Astrocyte of the hippocampus (primary cell): ENCODE data around the gene RASSF8.

Experiments
- DNase-seq: peaks from one replicate; pipeline ENCODE4 v3.0.0; 2011; ENCODE audit warnings: low read depth, low spot score

RASSF8 gene

GRCh38 chr12:26108915-26109314, 150.4 kb downstream of the RASSF8 start:
- DNase-seq: no peak

- no peak for DNase-seq
These were observed 150.9 kb downstream of the RASSF8 start for GRCh38 chr12:26109343-26109881.

GRCh38 chr12:26112232-26112631, 153.8 kb downstream of the RASSF8 start:
- DNase-seq: no peak

- DNase-seq: peak; percentile 33
These were observed 154.2 kb downstream of the RASSF8 start for GRCh38 chr12:26112703-26113147.

- DNase-seq: no peak
These were observed 154.7 kb downstream of the RASSF8 start for GRCh38 chr12:26113181-26113654.

- peak; percentile 93 for DNase-seq
These were observed 155.6 kb downstream of the RASSF8 start for GRCh38 chr12:26113853-26114719.

GRCh38 chr12:26114720-26115401, 156.4 kb downstream of the RASSF8 start:
- DNase-seq: no peak

- DNase-seq: no peak
These were observed 158.6 kb downstream of the RASSF8 start for GRCh38 chr12:26116829-26117715.

GRCh38 chr12:26118308-26118707, 159.8 kb downstream of the RASSF8 start:
- DNase-seq: no peak

GRCh38 chr12:26119391-26119989, 161.0 kb downstream of the RASSF8 start:
- DNase-seq: peak; percentile 76

- DNase-seq: peak; percentile 37
These were observed 162.2 kb downstream of the RASSF8 start for GRCh38 chr12:26120561-26121274.

- peak; percentile 32 for DNase-seq
These were observed 163.0 kb downstream of the RASSF8 start for GRCh38 chr12:26121323-26122060.

GRCh38 chr12:26122061-26122680, 163.7 kb downstream of the RASSF8 start:
- DNase-seq: peak; percentile 52

- DNase-seq: peak; percentile 87
These were observed 164.4 kb downstream of the RASSF8 start for GRCh38 chr12:26122681-26123481.

- no peak for DNase-seq
These were observed 165.0 kb downstream of the RASSF8 start for GRCh38 chr12:26123482-26123980.

- DNase-seq: peak; percentile 92
These were observed 166.2 kb downstream of the RASSF8 start, which contains the start of gene BHLHE41 for GRCh38 chr12:26124446-26125399. Gene BHLHE41, minus strand, starts transcription at chr12:26125037. Its CDS starts 258 bp downstream, at chr12:26124779.
